Measurements from ENCODE around the gene RAP1A. TPM values are rescaled to one million over a fixed set of nuclear protein-coding genes. Genes with fewer than 3 reads are reported as not detected.

RAP1A gene
- polyA plus RNA-seq, 4 donors = 62.8 to 87.1 (median 72.1) TPM

- DNase-seq (ENCODE audit: low read depth in 4 of 4, low spot score in 2 of 4) = no peak
Measured at GRCh38 chr1:111707906-111708305, 88.3 kb downstream of the RAP1A start.

- no peak for DNase-seq (ENCODE audit: low read depth in 4 of 4, low spot score in 2 of 4)
Measured at GRCh38 chr1:111709986-111710385, 90.4 kb downstream of the RAP1A start.

GRCh38 chr1:111716333-111716732 is 96.7 kb downstream of the RAP1A start:
- no peak for DNase-seq (ENCODE audit: low read depth in 4 of 4, low spot score in 2 of 4)

GRCh38 chr1:111717450-111717849 is 97.9 kb downstream of the RAP1A start:
- DNase-seq (ENCODE audit: low read depth in 4 of 4, low spot score in 2 of 4) = no peak

GRCh38 chr1:111719135-111719534 is 99.5 kb downstream of the RAP1A start:
- DNase-seq (ENCODE audit: low read depth in 4 of 4, low spot score in 2 of 4) = no peak

GRCh38 chr1:111719674-111720132 is 100.1 kb downstream of the RAP1A start:
- no peak for DNase-seq (ENCODE audit: low read depth in 4 of 4, low spot score in 2 of 4)

GRCh38 chr1:111720274-111720976 is 100.8 kb downstream of the RAP1A start:
- DNase-seq (ENCODE audit: low read depth in 4 of 4, low spot score in 2 of 4) = no peak

- DNase-seq (ENCODE audit: low read depth in 4 of 4, low spot score in 2 of 4) = no peak
Measured at GRCh38 chr1:111720977-111721786, 101.6 kb downstream of the RAP1A start.

GRCh38 chr1:111723091-111723806 is 103.7 kb downstream of the RAP1A start:
- DNase-seq (ENCODE audit: low read depth in 4 of 4, low spot score in 2 of 4) = no peak

GRCh38 chr1:111723871-111724270 is 104.3 kb downstream of the RAP1A start:
- no peak for DNase-seq (ENCODE audit: low read depth in 4 of 4, low spot score in 2 of 4)

- DNase-seq (ENCODE audit: low read depth in 4 of 4, low spot score in 2 of 4) = no peak
Measured at GRCh38 chr1:111725192-111725591, 105.6 kb downstream of the RAP1A start.

- DNase-seq (ENCODE audit: low read depth in 4 of 4, low spot score in 2 of 4) = no peak
Measured at GRCh38 chr1:111727056-111727455, 107.5 kb downstream of the RAP1A start.

GRCh38 chr1:111729271-111729921 is 109.8 kb downstream of the RAP1A start:
- DNase-seq (ENCODE audit: low read depth in 4 of 4, low spot score in 2 of 4) = no peak

GRCh38 chr1:111729946-111730681 is 110.5 kb downstream of the RAP1A start:
- no peak for DNase-seq (ENCODE audit: low read depth in 4 of 4, low spot score in 2 of 4)

- DNase-seq (ENCODE audit: low read depth in 4 of 4, low spot score in 2 of 4) = no peak
Measured at GRCh38 chr1:111730706-111731105, 111.1 kb downstream of the RAP1A start.

- no peak for DNase-seq (ENCODE audit: low read depth in 4 of 4, low spot score in 2 of 4)
Measured at GRCh38 chr1:111731956-111732355, 112.4 kb downstream of the RAP1A start.

GRCh38 chr1:111732718-111733117 is 113.1 kb downstream of the RAP1A start:
- no peak for DNase-seq (ENCODE audit: low read depth in 4 of 4, low spot score in 2 of 4)

- no peak for DNase-seq (ENCODE audit: low read depth in 4 of 4, low spot score in 2 of 4)
Measured at GRCh38 chr1:111733183-111733991, 113.8 kb downstream of the RAP1A start.

GRCh38 chr1:111733992-111734341 is 114.4 kb downstream of the RAP1A start:
- DNase-seq (ENCODE audit: low read depth in 4 of 4, low spot score in 2 of 4) = no peak

All from left renal cortex interstitium (tissue), 4 donors.